Measurements from ENCODE around the gene YDJC. TPM values are rescaled to one million over a fixed set of nuclear protein-coding genes. Genes with fewer than 3 reads are reported as not detected.
"Not testable (repeated sequence)": the region's sequence is repeated elsewhere in the genome, so short reads cannot be mapped to it uniquely, and the experiment has no call there.

Gene YDJC, protein sequence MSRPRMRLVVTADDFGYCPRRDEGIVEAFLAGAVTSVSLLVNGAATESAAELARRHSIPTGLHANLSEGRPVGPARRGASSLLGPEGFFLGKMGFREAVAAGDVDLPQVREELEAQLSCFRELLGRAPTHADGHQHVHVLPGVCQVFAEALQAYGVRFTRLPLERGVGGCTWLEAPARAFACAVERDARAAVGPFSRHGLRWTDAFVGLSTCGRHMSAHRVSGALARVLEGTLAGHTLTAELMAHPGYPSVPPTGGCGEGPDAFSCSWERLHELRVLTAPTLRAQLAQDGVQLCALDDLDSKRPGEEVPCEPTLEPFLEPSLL
- 4.5 TPM for total RNA-seq
- long read RNA-seq, transcript YDJC-203 (5 exons, 1,410 nt) = minor isoform, 6 of 21 reads
- long read RNA-seq, transcript YDJC-201 (5 exons, 1,351 nt) = major isoform, 7 of 21 reads
- long read RNA-seq, partial matches to known transcripts = 5 of 21 reads
- long read RNA-seq, other reads (novel, unspliced or antisense) = 2 of 21 reads

DNA sequence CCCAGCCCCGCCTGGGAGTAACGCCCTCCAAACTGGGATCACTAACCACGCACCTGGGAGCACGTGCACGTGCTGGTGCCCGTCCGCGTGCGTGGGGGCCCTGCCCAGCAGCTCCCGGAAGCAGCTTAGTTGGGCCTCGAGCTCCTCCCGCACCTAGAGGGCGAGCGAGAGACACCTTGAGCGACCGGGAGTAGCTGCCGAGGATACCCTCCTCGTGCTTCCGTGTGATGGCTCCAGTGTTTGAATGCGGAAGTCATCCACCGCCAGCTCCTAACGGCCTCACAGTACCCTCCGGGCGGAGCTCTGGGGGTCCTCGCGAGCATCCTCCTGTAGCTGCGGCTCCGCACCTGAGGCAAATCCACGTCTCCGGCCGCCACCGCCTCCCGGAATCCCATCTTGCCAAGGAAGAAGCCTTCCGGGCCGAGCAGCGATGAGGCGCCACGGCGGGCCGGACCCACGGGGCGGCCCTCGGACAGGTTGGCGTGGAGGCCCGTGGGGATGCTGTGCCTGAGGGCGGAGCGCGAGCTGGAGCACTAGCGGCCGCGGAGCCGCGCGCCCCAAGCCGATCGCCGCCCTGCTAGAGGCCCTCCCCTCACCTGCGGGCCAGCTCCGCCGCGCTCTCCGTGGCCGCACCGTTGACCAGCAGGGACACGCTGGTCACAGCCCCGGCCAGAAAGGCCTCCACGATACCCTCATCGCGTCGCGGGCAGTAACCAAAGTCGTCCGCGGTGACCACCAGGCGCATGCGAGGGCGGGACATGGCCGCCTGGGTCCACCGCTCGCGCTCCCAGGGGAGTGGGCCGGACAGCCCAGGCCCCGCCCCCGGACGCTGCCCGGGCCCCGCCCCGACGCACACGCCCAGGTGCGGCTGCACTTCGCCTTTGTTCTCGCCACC lies at the start of gene YDJC:
Gene YDJC (minus strand): TSS at position 768 of the 895 bp plus-strand sequence. CDS start 8 bp downstream, at position 760.
- Histone ChIP-seq H3K4me3 (peak within 1 kb of the TSS; percentile 90), H3K9me3 (replicated peaks) (no peaks in the 10 kb centered on the region), H3K27ac (replicated peaks) (peak within 1 kb of the TSS; percentile 75), H3K36me3 (no peaks in the 10 kb centered on the region), H3K27me3 (ENCODE audit: low read depth) (no peaks in the 10 kb centered on the region), H3K4me1 (peaks cover 42% of the 10 kb centered on the region)
- peak; percentile 93 for DNase-seq
- TF ChIP-seq, protein P1, sequence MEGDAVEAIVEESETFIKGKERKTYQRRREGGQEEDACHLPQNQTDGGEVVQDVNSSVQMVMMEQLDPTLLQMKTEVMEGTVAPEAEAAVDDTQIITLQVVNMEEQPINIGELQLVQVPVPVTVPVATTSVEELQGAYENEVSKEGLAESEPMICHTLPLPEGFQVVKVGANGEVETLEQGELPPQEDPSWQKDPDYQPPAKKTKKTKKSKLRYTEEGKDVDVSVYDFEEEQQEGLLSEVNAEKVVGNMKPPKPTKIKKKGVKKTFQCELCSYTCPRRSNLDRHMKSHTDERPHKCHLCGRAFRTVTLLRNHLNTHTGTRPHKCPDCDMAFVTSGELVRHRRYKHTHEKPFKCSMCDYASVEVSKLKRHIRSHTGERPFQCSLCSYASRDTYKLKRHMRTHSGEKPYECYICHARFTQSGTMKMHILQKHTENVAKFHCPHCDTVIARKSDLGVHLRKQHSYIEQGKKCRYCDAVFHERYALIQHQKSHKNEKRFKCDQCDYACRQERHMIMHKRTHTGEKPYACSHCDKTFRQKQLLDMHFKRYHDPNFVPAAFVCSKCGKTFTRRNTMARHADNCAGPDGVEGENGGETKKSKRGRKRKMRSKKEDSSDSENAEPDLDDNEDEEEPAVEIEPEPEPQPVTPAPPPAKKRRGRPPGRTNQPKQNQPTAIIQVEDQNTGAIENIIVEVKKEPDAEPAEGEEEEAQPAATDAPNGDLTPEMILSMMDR (IDR thresholded peaks at IDR 0.05; ENCODE audit: borderline replicate concordance) = peak; percentile 96
- intact Hi-C loops (cut with micrococcal nuclease) = loop anchor here (10.0 kb wide), 1 partner anchor 55 kb away; no protein-coding TSS in a partner anchor

DNA sequence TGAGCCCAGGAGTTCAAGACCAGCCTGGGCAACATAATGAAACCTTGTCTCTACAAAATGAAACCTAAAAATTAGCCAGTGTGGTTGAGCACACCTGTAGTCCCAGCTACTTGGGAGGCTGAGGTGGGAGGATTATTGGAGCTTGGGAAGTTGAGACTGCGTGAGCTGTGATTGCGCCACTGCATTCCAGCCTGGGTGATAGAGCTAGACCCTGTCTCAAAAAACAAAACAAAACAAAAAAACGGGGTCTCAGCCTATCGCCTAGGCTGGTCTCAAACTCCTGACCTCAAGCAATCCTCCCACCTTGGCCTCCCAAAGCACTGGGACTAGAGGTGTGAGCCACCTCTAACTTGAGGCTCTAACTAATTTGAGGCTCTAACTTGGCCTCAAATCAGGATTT lies 49.6 kb upstream of the YDJC start:
- TF ChIP-seq, protein P1 (IDR thresholded peaks at IDR 0.05; ENCODE audit: borderline replicate concordance) = no peak
- DNase-seq = no peak
- H3K36me3 ChIP-seq = peaks cover 51% of the 10 kb centered on the region
- no peak overlapping the region for H3K27ac ChIP-seq (replicated peaks)
- intact Hi-C loops (cut with micrococcal nuclease) = no loop called here
- no peak overlapping the region for H3K4me3 ChIP-seq
- no peaks in the 10 kb centered on the region for H3K9me3 ChIP-seq (replicated peaks)
- H3K4me1 ChIP-seq = no peaks in the 10 kb centered on the region
- no peaks in the 10 kb centered on the region for H3K27me3 ChIP-seq (ENCODE audit: low read depth)

DNA sequence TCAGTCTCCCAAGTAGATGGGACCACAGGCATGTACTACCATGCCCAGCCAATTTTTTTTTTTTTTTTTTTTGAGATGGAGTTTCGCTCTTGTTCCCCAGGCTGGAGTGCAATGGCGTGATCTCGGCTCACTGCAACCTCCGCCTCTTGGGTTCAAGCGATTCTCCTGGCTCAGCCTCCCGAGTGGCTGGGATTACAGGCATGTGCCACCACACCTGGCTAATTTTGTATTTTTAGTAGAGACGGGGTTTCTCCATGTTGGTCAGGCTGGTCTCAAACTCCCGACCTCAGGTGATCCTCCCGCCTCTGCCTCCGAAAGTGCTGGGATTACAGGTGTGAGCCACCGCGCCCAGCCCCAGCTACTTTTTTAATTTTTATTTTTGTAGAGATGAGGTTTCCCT lies 49.0 kb upstream of the YDJC start:
- DNase-seq; H3K27ac ChIP-seq (replicated peaks); intact Hi-C loops (cut with micrococcal nuclease); H3K4me1 ChIP-seq; H3K9me3 ChIP-seq (replicated peaks); H3K27me3 ChIP-seq (ENCODE audit: low read depth); H3K4me3 ChIP-seq: not testable (repeated sequence)
- H3K36me3 ChIP-seq = peaks cover 54% of the 10 kb centered on the region

DNA sequence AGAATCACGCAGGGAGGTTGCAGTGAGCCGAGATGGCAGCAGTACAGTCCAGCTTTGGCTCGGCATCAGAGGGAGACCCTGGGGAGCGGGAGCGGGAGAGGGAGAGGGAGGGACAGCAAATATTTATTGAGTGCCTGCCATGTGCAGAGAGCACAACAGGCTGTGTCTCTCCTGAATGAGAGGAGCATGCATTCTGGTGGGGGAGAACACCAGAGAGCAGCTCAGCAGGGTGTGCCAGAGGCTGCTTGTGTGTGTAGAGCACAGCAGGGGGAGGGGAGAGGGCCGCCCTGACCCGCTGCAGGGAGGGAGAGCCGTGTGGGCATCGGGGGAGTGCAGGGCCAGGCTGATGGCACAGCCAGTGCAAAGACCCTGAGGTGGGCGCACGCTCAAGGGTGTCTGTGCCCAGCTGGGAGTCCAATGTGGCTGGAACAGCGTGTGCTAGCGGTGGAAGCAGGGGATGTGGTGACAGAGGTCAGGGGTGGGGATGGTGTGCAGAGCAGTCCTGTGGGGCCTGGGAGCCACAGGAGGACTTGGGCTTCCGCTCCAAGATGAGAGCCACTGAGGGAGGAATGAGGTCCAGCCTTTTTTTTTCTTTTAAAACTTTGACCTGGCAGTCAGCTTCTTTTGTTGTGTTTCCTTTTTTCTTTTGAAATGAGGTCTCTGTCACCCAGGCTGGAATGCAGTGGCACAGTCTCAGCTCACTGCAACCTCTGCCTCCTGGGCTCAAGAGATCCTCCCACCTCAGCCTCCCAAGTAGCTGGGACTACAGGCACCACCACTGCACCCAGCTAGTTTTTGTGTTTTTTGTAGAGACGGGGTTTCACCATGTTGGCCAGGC lies 48.0 kb upstream of the YDJC start:
- Histone ChIP-seq H3K4me3 (no peak overlapping the region), H3K9me3 (replicated peaks) (no peaks in the 10 kb centered on the region), H3K27ac (replicated peaks) (no peak overlapping the region), H3K27me3 (ENCODE audit: low read depth) (no peaks in the 10 kb centered on the region), H3K36me3 (peaks cover 54% of the 10 kb centered on the region), H3K4me1 (no peaks in the 10 kb centered on the region)
- intact Hi-C loops (cut with micrococcal nuclease) = no loop called here
- TF ChIP-seq, protein P1 (IDR thresholded peaks at IDR 0.05; ENCODE audit: borderline replicate concordance) = no peak
- no peak for DNase-seq

DNA sequence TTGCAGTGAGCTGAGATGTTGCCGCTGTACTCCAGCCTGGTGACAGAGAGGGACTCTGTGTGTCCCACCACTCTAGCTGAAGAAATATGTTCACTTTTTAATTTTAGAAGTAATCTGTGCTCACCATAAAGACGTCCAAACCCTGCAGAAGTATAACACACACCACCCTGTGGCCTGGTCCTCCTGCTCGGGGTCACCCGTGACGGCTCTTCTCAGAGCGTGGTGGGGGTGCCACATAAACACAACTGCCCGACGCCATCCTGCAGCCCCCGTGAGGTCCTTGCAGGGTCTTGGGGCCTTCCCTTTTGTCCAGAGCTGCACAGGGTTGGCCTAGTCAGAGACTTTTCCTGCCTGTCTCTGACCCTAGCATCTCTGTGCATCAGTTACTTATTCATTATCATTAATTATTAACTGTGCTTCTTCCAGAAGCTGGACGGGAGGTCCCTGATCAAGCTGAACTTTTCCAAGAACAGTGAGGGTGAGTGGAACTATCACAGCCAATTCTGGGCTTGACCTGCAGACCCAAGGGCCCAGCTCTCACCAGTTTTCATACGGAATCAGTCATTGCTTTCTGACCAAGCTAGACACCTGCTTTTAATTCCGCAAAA lies 44.9 kb upstream of the YDJC start:
- peaks cover 17% of the 10 kb centered on the region for H3K4me1 ChIP-seq
- intact Hi-C loops (cut with micrococcal nuclease) = no loop called here
- no peak for DNase-seq

More for the DNA sequence above, 44.9 kb upstream of the YDJC start:
- no peaks in the 10 kb centered on the region for H3K27me3 ChIP-seq (ENCODE audit: low read depth)
- no peak overlapping the region for H3K4me3 ChIP-seq
- H3K36me3 ChIP-seq = peaks cover 62% of the 10 kb centered on the region
- H3K9me3 ChIP-seq (replicated peaks) = no peaks in the 10 kb centered on the region
- no peak overlapping the region for H3K27ac ChIP-seq (replicated peaks)
- TF ChIP-seq, protein P1 (IDR thresholded peaks at IDR 0.05; ENCODE audit: borderline replicate concordance) = no peak
